GM12801 (cell line): ENCODE data around the gene SLC22A16.

Experiments used
- CTCF ChIP-seq: IDR thresholded peaks from one replicate; pipeline ENCODE4 v1.5.1; 2011; ENCODE audit warnings: control low read depth; ENCODE audit not compliant: insufficient read length; ENCODE audit errors: extremely low read depth

SLC22A16 gene

DNA sequence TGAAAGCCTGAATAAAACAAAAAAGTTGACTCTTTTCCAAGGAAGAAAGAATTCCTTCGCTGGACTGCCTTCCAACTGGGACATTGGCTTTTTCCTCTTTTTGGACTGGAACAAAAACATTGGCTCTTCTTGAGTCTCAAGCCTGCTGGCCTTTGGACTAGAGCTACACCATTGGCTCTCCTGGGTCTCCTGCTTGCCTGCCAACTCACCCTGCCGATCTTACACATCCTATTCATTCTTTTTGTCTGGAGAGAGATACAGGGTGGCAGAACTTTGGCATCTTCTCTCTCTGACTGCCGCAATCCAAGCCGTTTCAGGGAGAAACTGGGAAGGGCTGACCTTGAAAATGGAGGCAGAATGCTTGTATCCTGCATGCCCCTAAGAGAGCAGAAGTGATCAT lies 81.2 kb downstream of the SLC22A16 start:
- TF ChIP-seq CTCF = no peak

- no peak for TF ChIP-seq CTCF
Measured at GRCh38 chr6:110394409-110394808, 82.0 kb downstream of the SLC22A16 start.

DNA sequence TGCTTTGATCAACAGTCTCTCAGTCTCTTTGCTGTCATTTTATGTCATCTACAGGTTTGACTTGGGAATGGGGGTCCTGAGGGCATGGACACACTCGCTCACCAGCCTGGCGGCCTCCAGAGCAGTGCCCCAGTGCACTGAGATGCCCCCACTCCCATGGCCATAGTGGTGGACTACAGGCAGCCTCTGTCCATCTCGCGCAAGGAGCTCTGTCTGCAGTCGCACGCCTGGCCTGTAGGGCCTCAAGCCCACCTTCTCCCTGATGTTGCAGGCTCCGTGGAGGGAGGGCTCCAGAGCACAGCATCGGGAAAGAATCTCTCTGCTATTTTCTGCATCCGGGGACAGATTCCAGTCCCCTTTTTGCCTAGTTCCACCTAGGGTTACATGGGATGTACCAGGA lies 83.7 kb downstream of the SLC22A16 start:
- TF ChIP-seq CTCF = no peak

- no peak for TF ChIP-seq CTCF
Measured at GRCh38 chr6:110390404-110390803, 86.0 kb downstream of the SLC22A16 start.

DNA sequence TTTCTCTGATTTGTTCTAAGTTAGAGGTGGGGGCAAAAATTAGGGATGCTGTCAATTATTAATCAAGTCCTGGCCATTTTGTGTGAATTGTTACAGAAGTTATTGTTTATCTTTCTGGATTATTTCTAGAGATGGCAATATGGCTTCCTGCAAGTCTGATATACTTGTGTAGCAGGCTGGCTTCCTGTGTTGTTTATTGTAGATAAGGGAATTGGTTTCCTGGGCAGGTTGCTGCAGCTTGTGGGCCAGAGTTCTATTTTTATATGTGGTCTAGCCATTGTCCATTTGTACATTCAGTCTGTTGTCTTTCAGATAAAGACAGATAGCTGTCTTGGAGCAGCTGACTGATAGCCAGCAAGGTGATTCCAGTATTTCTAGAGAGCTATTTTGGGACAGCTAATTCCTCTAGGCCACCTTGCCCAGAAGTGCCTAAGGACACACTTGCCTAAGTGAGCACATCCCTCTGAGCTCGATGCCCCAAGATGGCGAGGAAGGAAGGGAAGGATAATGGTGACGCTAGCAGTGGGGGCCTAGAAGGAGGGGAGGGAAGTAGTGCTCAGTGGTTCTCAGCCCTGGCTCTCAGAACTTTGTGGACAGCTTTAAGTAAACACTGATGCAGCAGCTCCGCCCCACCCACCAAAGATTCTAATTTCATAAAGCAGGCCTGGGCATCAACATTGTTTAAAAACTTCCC lies 86.6 kb downstream of the SLC22A16 start:
- TF ChIP-seq CTCF = no peak

- TF ChIP-seq CTCF = no peak
Measured at GRCh38 chr6:110387986-110388385, 88.4 kb downstream of the SLC22A16 start.

DNA sequence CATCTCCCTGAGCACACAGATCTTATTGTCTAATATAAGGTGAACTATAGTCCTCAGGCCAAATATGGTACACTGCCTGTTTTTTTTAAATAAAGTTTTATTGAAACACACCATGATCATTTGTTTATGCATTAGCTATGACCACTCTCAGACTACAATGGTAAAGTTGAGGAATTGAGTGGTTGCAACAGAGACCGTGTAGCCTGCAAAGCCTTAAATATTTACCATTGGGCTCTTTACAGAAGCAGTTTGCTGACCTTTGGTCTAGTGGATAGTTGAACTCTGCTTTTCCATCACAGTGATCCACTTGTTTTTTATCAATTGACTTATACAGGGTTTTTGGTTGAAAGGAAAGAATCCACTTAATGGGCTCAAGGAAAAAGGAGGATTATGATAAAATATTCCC lies 91.0 kb downstream of the SLC22A16 start:
- TF ChIP-seq CTCF = no peak
